Body of pancreas (tissue), 4 donors: ENCODE measurements around the gene SIN3B.

Source experiments
- CTCF ChIP-seq, 7 experiments: fragments of 450-650 bp in 4 of 7; fragments of 200-600 bp in 3 of 7; sonication (generic) in 3 of 7; IDR thresholded peaks; one replicate each; pipeline ENCODE4 v1.5.1; 2016 to 2019; ENCODE audit warnings: antibody characterized with exemption in 7 of 7
- POLR2A ChIP-seq, 3 donors: fragments of 450-650 bp; IDR thresholded peaks; one replicate each; pipeline ENCODE4 v1.6.1; 2016; ENCODE audit warnings: antibody characterized with exemption in 3 of 3, mild to moderate bottlenecking in 2 of 3

- TF ChIP-seq CTCF (IDR thresholded peaks at IDR 0.05) (no peak), POLR2A (IDR thresholded peaks at IDR 0.05) (no peak)
Measured at GRCh38 chr19:16801600-16802013, 27.6 kb upstream of the SIN3B start.
